Colonic mucosa (tissue), 4 donors: ENCODE results near the gene TARS1. TPM values are rescaled to one million over a fixed set of nuclear protein-coding genes. Genes with fewer than 3 reads are reported as not detected.

Experiments
- DNase-seq: peaks from one replicate; pipeline ENCODE4 v3.0.0-alpha.2; 2020
- H3K27ac ChIP-seq: fragments of 200-600 bp; one replicate; pipeline ENCODE4 v1.8.0; 2021
- H3K27me3 ChIP-seq: fragments of 200-600 bp; one replicate; pipeline ENCODE4 v1.8.0; 2021
- H3K36me3 ChIP-seq: fragments of 200-600 bp; one replicate; pipeline ENCODE4 v1.8.0; 2021
- H3K4me1 ChIP-seq: fragments of 200-600 bp; one replicate; pipeline ENCODE4 v1.8.0; 2021; ENCODE audit warnings: mild to moderate bottlenecking
- H3K4me3 ChIP-seq: fragments of 200-600 bp; one replicate; pipeline ENCODE4 v1.8.0; 2021
- H3K9ac ChIP-seq, 2 donors: one replicate each; pipeline ENCODE4 v1.7.0; 2013; ENCODE audit warnings: control low read depth in 2 of 2, low read depth in 2 of 2, low read length in 2 of 2
- H3K9me3 ChIP-seq: fragments of 200-600 bp; one replicate; pipeline ENCODE4 v1.8.0; 2021
- CTCF ChIP-seq: fragments of 200-600 bp; IDR thresholded peaks from one replicate; pipeline ENCODE4 v1.8.0; 2022; ENCODE audit warnings: antibody characterized with exemption, mild to moderate bottlenecking
- intact Hi-C: fragments of 100-400 bp; cut with DNase I; formaldehyde crosslinking; loops from one replicate; pipeline ENCODE4 v1.14.1; 2022
- total RNA-seq, 2 donors: library from RNA; stranded (reverse); fragmentation: NEBNext Ultra II Directional in 1 of 2; extraction: Animal tissue kit (Norgen Biotek cat#: 25700) in 1 of 2; gene quantifications; one replicate each; pipeline ENCODE4 v1.2.1, GENCODE V29; 2021
- donor health status: healthy.
- donor health status: DM: no; HTN: no; CAD: no.
- donor health status: DM: no; HTN: no; CAD: no.

TARS1 gene
- total RNA-seq, result 100 to 1,000 TPM; 146 to 187 TPM

- no peaks in the 10 kb centered on the region for H3K9me3 ChIP-seq
- intact Hi-C loops, result no loop called here
- DNase-seq, result peak; percentile 99
- peaks cover 5% of the 10 kb centered on the region for H3K4me1 ChIP-seq
- H3K4me3 ChIP-seq, result peak within 1 kb of the TSS; percentile 70
- H3K27ac ChIP-seq, result peak within 1 kb of the TSS; percentile 92
- no peaks in the 10 kb centered on the region for H3K27me3 ChIP-seq
- TF ChIP-seq CTCF, result no peak
- no peaks in the 10 kb centered on the region for H3K36me3 ChIP-seq
- peak within 1 kb of the TSS; percentile 80 to 97 for H3K9ac ChIP-seq
Measured at GRCh38 chr5:33440482-33441240, at the start of gene TARS1. TARS1 (plus strand) TSS chr5:33440965; CDS start chr5:33441087, 122 bp downstream.

- DNase-seq, result no peak
- Histone ChIP-seq H3K4me1 (no peaks in the 10 kb centered on the region), H3K27ac (no peak overlapping the region), H3K4me3 (no peak overlapping the region), H3K27me3 (no peaks in the 10 kb centered on the region), H3K36me3 (no peaks in the 10 kb centered on the region), H3K9me3 (no peaks in the 10 kb centered on the region), H3K9ac (no peak overlapping the region)
- intact Hi-C loops, result no loop called here
- no peak for TF ChIP-seq CTCF
Measured at GRCh38 chr5:33398501-33398900, 42.3 kb upstream of the TARS1 start.

- H3K27ac ChIP-seq, result no peak overlapping the region
- H3K4me1 ChIP-seq, result no peaks in the 10 kb centered on the region
- no peaks in the 10 kb centered on the region for H3K27me3 ChIP-seq
- intact Hi-C loops, result no loop called here
- H3K9ac ChIP-seq, result no peak overlapping the region
- no peak for TF ChIP-seq CTCF
- no peak overlapping the region for H3K4me3 ChIP-seq
- H3K36me3 ChIP-seq, result no peaks in the 10 kb centered on the region
- DNase-seq, result no peak
- no peaks in the 10 kb centered on the region for H3K9me3 ChIP-seq
Measured at GRCh38 chr5:33400675-33401074, 40.1 kb upstream of the TARS1 start.

GRCh38 chr5:33401482-33402390, 39.0 kb upstream of the TARS1 start:
- Histone ChIP-seq H3K27ac (no peak overlapping the region), H3K9me3 (no peaks in the 10 kb centered on the region)
- intact Hi-C loops, result no loop called here

More at GRCh38 chr5:33401482-33402390, 39.0 kb upstream of the TARS1 start:
- no peak for DNase-seq
- H3K9ac ChIP-seq, result no peak overlapping the region
- no peaks in the 10 kb centered on the region for H3K4me1 ChIP-seq
- no peaks in the 10 kb centered on the region for H3K36me3 ChIP-seq
- no peak overlapping the region for H3K4me3 ChIP-seq
- H3K27me3 ChIP-seq, result no peaks in the 10 kb centered on the region
- TF ChIP-seq CTCF, result no peak
